ENCODE data around the gene CSNK2A1.

DNA sequence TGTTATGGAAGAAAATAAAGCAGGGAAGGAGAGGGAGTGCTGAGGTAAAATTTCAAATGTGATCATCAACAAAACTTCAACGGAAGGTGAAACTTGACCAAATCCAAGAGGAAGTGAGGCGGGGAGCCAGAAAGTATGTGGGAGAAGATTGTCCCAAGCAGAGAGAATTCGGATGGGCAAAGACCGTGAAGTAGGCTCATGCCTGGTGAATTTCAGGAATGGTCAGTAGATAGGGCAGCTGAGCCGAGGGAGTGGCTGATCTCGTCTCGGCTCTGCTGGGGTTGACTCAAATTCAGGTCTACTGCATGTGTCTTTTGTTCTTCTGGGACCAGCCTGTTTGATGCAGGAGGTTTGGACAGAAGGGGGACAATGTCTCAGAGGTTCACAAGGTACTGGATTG is 7.0 kb upstream of the CSNK2A1 start:
- TF ChIP-seq, protein P1, sequence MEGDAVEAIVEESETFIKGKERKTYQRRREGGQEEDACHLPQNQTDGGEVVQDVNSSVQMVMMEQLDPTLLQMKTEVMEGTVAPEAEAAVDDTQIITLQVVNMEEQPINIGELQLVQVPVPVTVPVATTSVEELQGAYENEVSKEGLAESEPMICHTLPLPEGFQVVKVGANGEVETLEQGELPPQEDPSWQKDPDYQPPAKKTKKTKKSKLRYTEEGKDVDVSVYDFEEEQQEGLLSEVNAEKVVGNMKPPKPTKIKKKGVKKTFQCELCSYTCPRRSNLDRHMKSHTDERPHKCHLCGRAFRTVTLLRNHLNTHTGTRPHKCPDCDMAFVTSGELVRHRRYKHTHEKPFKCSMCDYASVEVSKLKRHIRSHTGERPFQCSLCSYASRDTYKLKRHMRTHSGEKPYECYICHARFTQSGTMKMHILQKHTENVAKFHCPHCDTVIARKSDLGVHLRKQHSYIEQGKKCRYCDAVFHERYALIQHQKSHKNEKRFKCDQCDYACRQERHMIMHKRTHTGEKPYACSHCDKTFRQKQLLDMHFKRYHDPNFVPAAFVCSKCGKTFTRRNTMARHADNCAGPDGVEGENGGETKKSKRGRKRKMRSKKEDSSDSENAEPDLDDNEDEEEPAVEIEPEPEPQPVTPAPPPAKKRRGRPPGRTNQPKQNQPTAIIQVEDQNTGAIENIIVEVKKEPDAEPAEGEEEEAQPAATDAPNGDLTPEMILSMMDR (IDR thresholded peaks at IDR 0.05), result no peak
- no peak for TF ChIP-seq EZH2 (IDR thresholded peaks at IDR 0.05; ENCODE audit: borderline replicate concordance, insufficient read depth, low read depth, low read length, poor library complexity, severe bottlenecking)
